PC-3 (cell line): ENCODE results near the gene GRIN1. TPM values are rescaled to one million over a fixed set of nuclear protein-coding genes. Genes with fewer than 3 reads are reported as not detected.

Source experiments
- ATAC-seq: fragments of 200-7000 bp; cut with Tn5 transposase; 2 replicates; pipeline ENCODE4 v1.9.1; 2020; ENCODE audit warnings: mild to moderate bottlenecking, moderate library complexity
- BruUV-seq: library from RNA; stranded (reverse); fragments of 400-500 nt; replicated peaks from 2 replicates; lab custom pipeline; 2021; lab: Mats Ljungman, UMichigan
- CTCF ChIA-PET: fragments of 300-600 bp; sonication (Branson Sonifier 250); formaldehyde crosslinking; loops from one replicate; lab custom pipeline; 2022; ENCODE audit warnings: antibody characterized with exemption; lab: Charles Lee
- POLR2A ChIA-PET: fragments of 300-600 bp; sonication (Branson Sonifier 250); formaldehyde crosslinking; loops from one replicate; lab custom pipeline; 2022; ENCODE audit warnings: antibody characterized with exemption; ENCODE audit not compliant: unreplicated experiment; lab: Charles Lee
- DNase-seq: peaks from one replicate; pipeline ENCODE4 v3.0.0-alpha.2; 2015
- H2AFZ ChIP-seq: fragments of 300-600 bp; sonication (generic); 2 replicates; pipeline ENCODE4 v1.6.0; 2016; ENCODE audit warnings: antibody characterized with exemption, low read length
- H3F3A ChIP-seq: fragments of 300-600 bp; sonication (generic); one replicate; pipeline ENCODE4 v1.6.0; 2017; ENCODE audit warnings: antibody characterized with exemption, low read length, control low read depth, mild to moderate bottlenecking; ENCODE audit not compliant: unreplicated experiment
- H3K27ac ChIP-seq: fragments of 300-600 bp; sonication (generic); 2 replicates; pipeline ENCODE4 v1.5.1; 2016; ENCODE audit warnings: mild to moderate bottlenecking, low read length
- H3K27me3 ChIP-seq: fragments of 300-600 bp; sonication (generic); 2 replicates; pipeline ENCODE4 v1.6.1; 2016; ENCODE audit warnings: low read length, mixed read lengths
- H3K36me3 ChIP-seq: fragments of 300-600 bp; sonication (generic); 2 replicates; pipeline ENCODE4 v1.6.1; 2016; ENCODE audit warnings: low read depth, mixed run types, low read length, mixed read lengths
- H3K4me1 ChIP-seq: fragments of 300-600 bp; sonication (generic); 2 replicates; pipeline ENCODE4 v1.5.1; 2016; ENCODE audit warnings: low read length; ENCODE audit not compliant: insufficient read depth
- H3K4me2 ChIP-seq: fragments of 300-600 bp; sonication (generic); 2 replicates; pipeline ENCODE4 v1.6.0; 2016; ENCODE audit warnings: low read length
- H3K4me3 ChIP-seq: fragments of 300-600 bp; sonication (generic); 2 replicates; pipeline ENCODE4 v1.5.1; 2016; ENCODE audit warnings: mild to moderate bottlenecking, low read length, mixed read lengths
- H3K79me2 ChIP-seq: fragments of 300-600 bp; sonication (generic); 2 replicates; pipeline ENCODE4 v1.6.1; 2017; ENCODE audit warnings: low read length, mixed read lengths
- H3K9ac ChIP-seq: fragments of 300-600 bp; sonication (generic); 2 replicates; pipeline ENCODE4 v1.6.0; 2016; ENCODE audit warnings: mild to moderate bottlenecking, low read length
- H3K9me2 ChIP-seq: fragments of 300-600 bp; sonication (generic); replicated peaks from 2 replicates; pipeline ENCODE4 v1.6.1; 2016; ENCODE audit warnings: mixed run types, low read length, mixed read lengths
- H3K9me3 ChIP-seq: fragments of 300-600 bp; sonication (generic); 2 replicates; pipeline ENCODE4 v1.6.1; 2016; ENCODE audit warnings: low read length, mixed read lengths
- H4K20me1 ChIP-seq: fragments of 300-600 bp; sonication (generic); 2 replicates; pipeline ENCODE4 v1.6.1; 2016; ENCODE audit warnings: low read length, mixed read lengths
- EZH2 ChIP-seq: fragments of 300-600 bp; sonication (generic); IDR thresholded peaks from one replicate; pipeline ENCODE4 v1.6.1; 2017; ENCODE audit warnings: antibody characterized with exemption, mild to moderate bottlenecking, low read length; ENCODE audit not compliant: unreplicated experiment
- EZH2phosphoT487 ChIP-seq: fragments of 300-600 bp; sonication (generic); IDR thresholded peaks from 2 replicates; pipeline ENCODE4 v1.6.1; 2018; ENCODE audit warnings: mild to moderate bottlenecking, antibody characterized with exemption, low read length, borderline replicate concordance
- intact Hi-C: fragments of 100-400 bp; cut with micrococcal nuclease; formaldehyde crosslinking; loops from 2 replicates; pipeline ENCODE4 v1.9.0; 2023
- total RNA-seq: library from RNA; depleted of rRNA; stranded (reverse); fragments of >200 nt; gene quantifications from 2 replicates; pipeline ENCODE4 v1.2.3, GENCODE V29; 2014
- TF ChIP-seq, protein P1 (sequence below): fragments of 300-600 bp; sonication (generic); conservative IDR thresholded peaks from 2 replicates; pipeline ENCODE4 v1.5.1; 2017; ENCODE audit warnings: antibody characterized with exemption, low read depth, mild to moderate bottlenecking, low read length

GRIN1 gene
- total RNA-seq, 1 experiment from 2014 or later, result 0.11 TPM

DNA sequence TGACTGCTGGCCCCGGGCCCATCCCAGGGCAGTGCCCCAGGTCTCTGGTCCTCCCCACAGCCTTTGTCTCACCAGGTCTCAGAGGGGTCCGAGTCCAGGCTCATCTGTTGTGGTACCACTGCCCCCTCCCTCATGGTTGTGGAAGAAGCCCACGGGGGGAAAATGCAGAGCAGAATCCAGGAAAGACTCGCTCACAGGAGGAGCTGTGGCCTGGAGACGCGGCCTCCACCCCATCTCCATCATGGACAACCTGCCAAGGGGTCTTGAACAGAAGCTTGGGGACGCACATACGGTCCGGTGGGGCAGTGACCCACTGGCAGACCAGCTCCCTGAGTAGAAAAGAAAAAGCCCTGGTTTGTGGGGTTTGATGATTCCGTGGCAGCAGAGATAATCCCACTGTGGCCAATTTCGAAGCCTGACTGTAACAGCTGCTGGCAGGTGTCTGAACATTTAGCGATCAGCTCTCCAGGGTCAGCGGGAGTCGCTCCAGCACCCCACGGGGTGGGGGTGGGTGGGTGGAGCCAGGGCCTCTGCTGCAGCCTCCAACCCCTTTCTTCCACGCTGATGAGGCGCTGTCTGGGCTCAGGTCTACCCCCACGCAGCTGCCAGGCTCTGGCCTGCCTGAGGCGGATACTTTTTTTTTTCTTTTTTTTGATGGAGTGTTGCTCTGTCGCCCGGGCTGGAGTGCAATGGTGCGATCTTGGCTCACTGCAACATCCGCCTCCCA is 1.9 kb upstream of the GRIN1 start:
- ChIA-PET CTCF (no interaction called here), POLR2A (no interaction called here)
- no peaks in the 10 kb centered on the region for H3F3A ChIP-seq
- H3K27ac ChIP-seq, result no peak overlapping the region
- intact Hi-C loops, result no loop called here
- no peak overlapping the region for H3K4me3 ChIP-seq
- no peak overlapping the region for H2AFZ ChIP-seq
- H3K4me1 ChIP-seq, result no peaks in the 10 kb centered on the region
- ATAC-seq (no peak), DNase-seq (no peak)
- H3K9me3 ChIP-seq, result no peaks in the 10 kb centered on the region
- TF ChIP-seq EZH2 (no peak), EZH2phosphoT487 (no peak)
- H3K9ac ChIP-seq, result no peak overlapping the region
- H3K79me2 ChIP-seq, result no peaks in the 10 kb centered on the region
- no TSS peak for BruUV-seq
- no peaks in the 10 kb centered on the region for H4K20me1 ChIP-seq
- H3K27me3 ChIP-seq, result peaks cover 10% of the 10 kb centered on the region; the same call in 1 of the 2 replicates
- no peaks in the 10 kb centered on the region for H3K9me2 ChIP-seq
- no peaks in the 10 kb centered on the region for H3K36me3 ChIP-seq
- no peak overlapping the region for H3K4me2 ChIP-seq

DNA sequence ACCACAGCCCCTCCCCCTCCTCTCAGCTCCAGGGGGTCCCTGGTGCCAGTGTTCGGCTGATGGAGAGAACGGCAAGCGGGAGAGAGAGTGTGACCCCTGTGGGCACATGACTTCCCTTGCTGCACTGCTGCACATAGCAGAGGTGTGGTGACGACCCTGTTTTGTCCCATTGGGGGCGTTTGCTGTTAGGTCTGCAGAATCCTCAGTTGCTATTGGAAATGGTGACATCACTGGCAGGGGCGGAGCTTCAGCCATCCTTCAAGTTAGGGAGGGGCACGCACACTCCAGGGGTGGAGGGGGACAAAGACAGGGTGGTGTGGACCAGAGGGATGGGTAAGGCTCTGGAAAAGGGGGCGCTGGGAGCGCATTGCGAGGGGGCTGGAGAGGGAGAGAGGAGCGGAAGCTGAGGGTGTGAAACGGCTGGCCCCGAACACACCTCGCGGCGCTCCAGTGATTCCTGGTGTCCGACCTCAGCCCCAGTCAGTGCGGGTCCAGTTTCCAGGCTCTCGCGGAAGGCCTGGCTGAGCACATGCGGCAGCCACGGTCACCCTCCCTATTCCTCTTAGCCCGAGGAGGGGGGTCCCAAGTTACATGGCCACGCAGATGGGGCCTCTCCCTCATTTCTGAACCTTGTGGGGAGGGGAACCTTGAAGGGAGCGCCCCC is 764 bp upstream of the GRIN1 start:
- no peaks in the 10 kb centered on the region for H4K20me1 ChIP-seq
- no peaks in the 10 kb centered on the region for H3K4me1 ChIP-seq
- H3K9me3 ChIP-seq, result no peaks in the 10 kb centered on the region
- POLR2A ChIA-PET, result no interaction called here
- no peak overlapping the region for H2AFZ ChIP-seq
- H3K4me2 ChIP-seq, result no peak overlapping the region
- DNase-seq (no peak), ATAC-seq (no peak; the same call in 1 of the 2 replicates)
- H3K79me2 ChIP-seq, result no peaks in the 10 kb centered on the region
- no peak overlapping the region for H3K9ac ChIP-seq
- no peaks in the 10 kb centered on the region for H3F3A ChIP-seq
- H3K27ac ChIP-seq, result no peak overlapping the region
- H3K4me3 ChIP-seq, result no peak overlapping the region
- TF ChIP-seq, protein P1, sequence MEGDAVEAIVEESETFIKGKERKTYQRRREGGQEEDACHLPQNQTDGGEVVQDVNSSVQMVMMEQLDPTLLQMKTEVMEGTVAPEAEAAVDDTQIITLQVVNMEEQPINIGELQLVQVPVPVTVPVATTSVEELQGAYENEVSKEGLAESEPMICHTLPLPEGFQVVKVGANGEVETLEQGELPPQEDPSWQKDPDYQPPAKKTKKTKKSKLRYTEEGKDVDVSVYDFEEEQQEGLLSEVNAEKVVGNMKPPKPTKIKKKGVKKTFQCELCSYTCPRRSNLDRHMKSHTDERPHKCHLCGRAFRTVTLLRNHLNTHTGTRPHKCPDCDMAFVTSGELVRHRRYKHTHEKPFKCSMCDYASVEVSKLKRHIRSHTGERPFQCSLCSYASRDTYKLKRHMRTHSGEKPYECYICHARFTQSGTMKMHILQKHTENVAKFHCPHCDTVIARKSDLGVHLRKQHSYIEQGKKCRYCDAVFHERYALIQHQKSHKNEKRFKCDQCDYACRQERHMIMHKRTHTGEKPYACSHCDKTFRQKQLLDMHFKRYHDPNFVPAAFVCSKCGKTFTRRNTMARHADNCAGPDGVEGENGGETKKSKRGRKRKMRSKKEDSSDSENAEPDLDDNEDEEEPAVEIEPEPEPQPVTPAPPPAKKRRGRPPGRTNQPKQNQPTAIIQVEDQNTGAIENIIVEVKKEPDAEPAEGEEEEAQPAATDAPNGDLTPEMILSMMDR, result no peak
- TF ChIP-seq EZH2 (no peak), EZH2phosphoT487 (no peak)
- CTCF ChIA-PET, result no interaction called here
- intact Hi-C loops, result no loop called here
- H3K9me2 ChIP-seq, result no peaks in the 10 kb centered on the region
- H3K36me3 ChIP-seq, result no peaks in the 10 kb centered on the region
- H3K27me3 ChIP-seq, result peaks cover 10% of the 10 kb centered on the region; the same call in 1 of the 2 replicates
- no TSS peak for BruUV-seq

DNA sequence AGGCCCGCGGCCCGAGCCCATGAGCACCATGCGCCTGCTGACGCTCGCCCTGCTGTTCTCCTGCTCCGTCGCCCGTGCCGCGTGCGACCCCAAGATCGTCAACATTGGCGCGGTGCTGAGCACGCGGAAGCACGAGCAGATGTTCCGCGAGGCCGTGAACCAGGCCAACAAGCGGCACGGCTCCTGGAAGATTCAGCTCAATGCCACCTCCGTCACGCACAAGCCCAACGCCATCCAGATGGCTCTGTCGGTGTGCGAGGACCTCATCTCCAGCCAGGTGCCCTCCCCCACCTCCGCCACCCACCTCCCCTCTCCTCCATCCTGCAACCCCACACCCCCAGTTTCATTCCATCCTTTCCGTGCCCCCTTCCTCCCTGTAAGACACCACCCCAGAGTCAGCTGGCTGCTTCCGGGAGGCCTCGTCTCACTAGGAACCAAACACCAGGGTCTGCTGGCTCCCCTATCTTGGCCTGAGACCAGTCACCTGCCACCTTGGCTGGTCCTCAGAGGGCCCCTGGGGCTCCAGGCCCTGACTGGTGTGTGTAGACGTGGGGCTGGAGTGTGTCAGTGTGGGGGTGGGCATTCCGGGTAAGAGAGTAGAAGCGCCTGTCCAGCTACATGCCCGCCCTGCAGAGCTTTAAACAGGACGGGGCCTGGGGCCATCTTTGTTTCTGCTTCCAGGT is 655 bp downstream of the GRIN1 start:
- no peaks in the 10 kb centered on the region for H3K4me1 ChIP-seq
- H2AFZ ChIP-seq, result no peak overlapping the region
- ATAC-seq (no peak), DNase-seq (no peak)
- no TSS peak for BruUV-seq
- H3K9ac ChIP-seq, result no peak overlapping the region
- H3K4me3 ChIP-seq, result no peak overlapping the region
- no peaks in the 10 kb centered on the region for H3K36me3 ChIP-seq
- no peak overlapping the region for H3K4me2 ChIP-seq
- H4K20me1 ChIP-seq, result no peaks in the 10 kb centered on the region
- TF ChIP-seq EZH2 (no peak), EZH2phosphoT487 (no peak)
- TF ChIP-seq, protein P1, result no peak
- H3K27ac ChIP-seq, result no peak overlapping the region
- no peaks in the 10 kb centered on the region for H3K9me2 ChIP-seq
- no peaks in the 10 kb centered on the region for H3F3A ChIP-seq
- ChIA-PET POLR2A (no interaction called here), CTCF (no interaction called here)
- no peaks in the 10 kb centered on the region for H3K9me3 ChIP-seq
- H3K27me3 ChIP-seq, result peaks cover 10% of the 10 kb centered on the region; the same call in 1 of the 2 replicates
- H3K79me2 ChIP-seq, result no peaks in the 10 kb centered on the region
- intact Hi-C loops, result no loop called here
